Esophagus muscularis mucosa (tissue), 4 donors: ENCODE results near the gene SCFD1. TPM values are rescaled to one million over a fixed set of nuclear protein-coding genes. Genes with fewer than 3 reads are reported as not detected.

Experiments used
- DNase-seq: peaks from one replicate; pipeline ENCODE4 v3.0.0-alpha.2; 2017; ENCODE audit errors: extremely low spot score
- H3K27ac ChIP-seq, 4 donors: fragments of 200-600 bp; sonication (generic); replicated peaks in 1 of 4; 1 replicate in 3 of 4; 2 replicates in 1 of 4; pipeline ENCODE4 v1.5.1; 2016 to 2019; ENCODE audit warnings: mild to moderate bottlenecking in 1 of 4
- H3K27me3 ChIP-seq, 4 donors: fragments of 200-600 bp; sonication (generic); one replicate each; pipeline versions ENCODE4 v1.5.1 to v1.6.0; 2016 to 2019
- H3K36me3 ChIP-seq, 4 donors: fragments of 200-600 bp; sonication (generic); one replicate each; pipeline ENCODE4 v1.5.1; 2016 to 2019
- H3K4me1 ChIP-seq, 4 donors: fragments of 200-600 bp; sonication (generic); one replicate each; pipeline ENCODE4 v1.5.1; 2016 to 2019
- H3K4me3 ChIP-seq, 4 donors: fragments of 200-600 bp; sonication (generic); 1 replicate in 2 of 4; 2 replicates in 2 of 4; pipeline ENCODE4 v1.5.1; 2016 to 2019; ENCODE audit warnings: mild to moderate bottlenecking in 4 of 4, moderate library complexity in 1 of 4
- H3K9me3 ChIP-seq, 4 donors: fragments of 200-600 bp; sonication (generic); 1 replicate in 3 of 4; 2 replicates in 1 of 4; pipeline ENCODE4 v1.5.1; 2016 to 2019
- CTCF ChIP-seq, 3 experiments: fragments of 200-600 bp in 2 of 3; fragments of 450-650 bp in 1 of 3; sonication (generic) in 2 of 3; IDR thresholded peaks; one replicate each; pipeline ENCODE4 v1.5.1; 2017 to 2019; ENCODE audit warnings: antibody characterized with exemption in 3 of 3, mild to moderate bottlenecking in 2 of 3, moderate library complexity in 1 of 3
- EP300 ChIP-seq: sonication (generic); formaldehyde crosslinking; IDR thresholded peaks from one replicate; pipeline ENCODE4 v1.6.1; 2017; ENCODE audit warnings: antibody characterized with exemption
- POLR2A ChIP-seq: fragments of 450-650 bp; IDR thresholded peaks from one replicate; pipeline ENCODE4 v1.6.1; 2017; ENCODE audit warnings: antibody characterized with exemption, moderate library complexity, mild to moderate bottlenecking, low read depth
- POLR2AphosphoS5 ChIP-seq, 2 donors: sonication (generic); formaldehyde crosslinking; IDR thresholded peaks; one replicate each; pipeline ENCODE4 v1.6.1; 2017; ENCODE audit warnings: antibody characterized with exemption in 2 of 2
- WGBS: methylation state at CpG from one replicate; pipeline ENCODE4 v1.1.5; 2018; 5-methylcytosine and 5-hydroxymethylcytosine counted together
- intact Hi-C: fragments of 100-400 bp; cut with DNase I; formaldehyde crosslinking; loops from one replicate; pipeline ENCODE4 v1.15.1; 2023
- total RNA-seq, 4 donors: library from RNA; depleted of rRNA; stranded (reverse); fragments of >200 nt; gene quantifications; one replicate each; pipeline versions ENCODE4 v1.1.0 to v1.2.1, GENCODE V29; 2016

Gene SCFD1
- total RNA-seq, 4 donors from 2014 or later: 29.6 to 45.7 (median 33.0) TPM

GRCh38 chr14:30767624-30768023 is 145.5 kb downstream of the SCFD1 start:
- TF ChIP-seq POLR2A: no peak
- TF ChIP-seq POLR2AphosphoS5 (IDR thresholded peaks at IDR 0.05): no peak
- no peak for TF ChIP-seq CTCF (IDR thresholded peaks at IDR 0.05)
- TF ChIP-seq EP300: no peak
- DNase-seq: peak; percentile 70
- H3K4me3 ChIP-seq: no peak overlapping the region
- WGBS: 88% methylated on average over 4 of the region's 4 CpGs
- H3K27me3 ChIP-seq: no peaks in the 10 kb centered on the region
- H3K36me3 ChIP-seq: no peaks in the 10 kb centered on the region
- intact Hi-C loops: no loop called here
- no peak overlapping the region for H3K27ac ChIP-seq
- peaks cover 0 to 18% (median 13%) of the 10 kb centered on the region in 4 donors for H3K9me3 ChIP-seq
- no peaks in the 10 kb centered on the region for H3K4me1 ChIP-seq

- H3K27me3 ChIP-seq: no peaks in the 10 kb centered on the region
- TF ChIP-seq POLR2AphosphoS5 (IDR thresholded peaks at IDR 0.05): no peak
- no peak for TF ChIP-seq EP300
- no peak for TF ChIP-seq CTCF (IDR thresholded peaks at IDR 0.05)
- no peak for TF ChIP-seq POLR2A
- WGBS: 69% methylated on average over 1 of the region's 1 CpG
- peaks cover 0 to 7% (median 4%) of the 10 kb centered on the region in 4 donors for H3K9me3 ChIP-seq
- DNase-seq: no peak
- H3K27ac ChIP-seq: no peak overlapping the region
- H3K4me1 ChIP-seq: no peaks in the 10 kb centered on the region
- intact Hi-C loops: no loop called here
- no peaks in the 10 kb centered on the region for H3K36me3 ChIP-seq
- no peak overlapping the region for H3K4me3 ChIP-seq
Observed at GRCh38 chr14:30768791-30769190, 146.7 kb downstream of the SCFD1 start.

GRCh38 chr14:30770376-30770775 is 148.3 kb downstream of the SCFD1 start:
- Histone ChIP-seq H3K27ac (no peak overlapping the region), H3K36me3 (no peaks in the 10 kb centered on the region), H3K9me3 (no peaks in the 10 kb centered on the region), H3K4me3 (no peak overlapping the region), H3K27me3 (no peaks in the 10 kb centered on the region), H3K4me1 (no peaks in the 10 kb centered on the region)
- DNase-seq: no peak
- TF ChIP-seq POLR2AphosphoS5 (IDR thresholded peaks at IDR 0.05) (no peak), CTCF (IDR thresholded peaks at IDR 0.05) (no peak), EP300 (no peak), POLR2A (no peak)
- intact Hi-C loops: no loop called here
- WGBS: 74% methylated on average over 6 of the region's 6 CpGs

- Histone ChIP-seq H3K27me3 (no peaks in the 10 kb centered on the region), H3K27ac (no peak overlapping the region), H3K9me3 (no peaks in the 10 kb centered on the region), H3K4me1 (no peaks in the 10 kb centered on the region), H3K36me3 (no peaks in the 10 kb centered on the region), H3K4me3 (no peak overlapping the region)
- WGBS: 83% methylated on average over 5 of the region's 5 CpGs
- intact Hi-C loops: no loop called here
- TF ChIP-seq EP300 (no peak), CTCF (IDR thresholded peaks at IDR 0.05) (no peak), POLR2A (no peak), POLR2AphosphoS5 (IDR thresholded peaks at IDR 0.05) (no peak)
- no peak for DNase-seq
Observed at GRCh38 chr14:30771595-30771994, 149.5 kb downstream of the SCFD1 start.

- H3K9me3 ChIP-seq: no peaks in the 10 kb centered on the region
- no peak overlapping the region for H3K27ac ChIP-seq
- intact Hi-C loops: no loop called here
- no peaks in the 10 kb centered on the region for H3K27me3 ChIP-seq
- no peak for DNase-seq
- no peak overlapping the region for H3K4me3 ChIP-seq
- H3K36me3 ChIP-seq: no peaks in the 10 kb centered on the region
- no peaks in the 10 kb centered on the region for H3K4me1 ChIP-seq
- TF ChIP-seq EP300: no peak
Observed at GRCh38 chr14:30779210-30779609, 157.1 kb downstream of the SCFD1 start.

Other genes with a start within 250 kb of the SCFD1 start
- gene G2E3, start 63.2 kb upstream of the SCFD1 start, total RNA-seq: 1 to 10 TPM; 6.7 to 10.0 (median 8.9) TPM